GM12878 (cell line): ENCODE results near the gene DERA. TPM values are rescaled to one million over a fixed set of nuclear protein-coding genes. Genes with fewer than 3 reads are reported as not detected.

Experiments used
- ATAC-seq: fragments of 200-7000 bp; cut with Tn5 transposase; 3 replicates; pipeline ENCODE4 v1.9.1; 2020; ENCODE audit warnings: mild to moderate bottlenecking, moderate library complexity
- BruUV-seq: library from RNA; stranded (reverse); fragments of 400-500 nt; replicated peaks from 2 replicates; lab custom pipeline; 2021; lab: Mats Ljungman, UMichigan
- CTCF ChIA-PET: fragments of 300-600 bp; sonication (Branson Sonifier 250); formaldehyde crosslinking; extraction: SDS; loops from one replicate; lab custom pipeline; 2021; ENCODE audit warnings: inconsistent platforms; lab: Yijun Ruan, JAX
- POLR2A ChIA-PET: fragments of 350-600 bp; formaldehyde crosslinking; extraction: SDS; loops from one replicate; lab custom pipeline; 2021; ENCODE audit warnings: inconsistent platforms; lab: Charles Lee
- RAD21 ChIA-PET: fragments of 300-600 bp; sonication (Branson Sonifier 250); formaldehyde crosslinking; loops from one replicate; lab custom pipeline; 2023; ENCODE audit warnings: antibody characterized with exemption; ENCODE audit not compliant: unreplicated experiment; lab: Charles Lee
- SMC1A ChIA-PET: fragments of 300-600 bp; sonication (Branson Sonifier 250); formaldehyde crosslinking; loops from one replicate; lab custom pipeline; 2023; ENCODE audit not compliant: unreplicated experiment, uncharacterized antibody; lab: Charles Lee
- DNase-seq: peaks from one replicate; pipeline ENCODE4 v3.0.0-alpha.2; 2011; ENCODE audit warnings: low read depth, low spot score
- FAIRE-seq: peaks from 3 replicates; lab custom pipeline; 2011; peaks lifted over from hg19 to GRCh38; lab: Jason Lieb, UNC
- H2AFZ ChIP-seq: 2 replicates; pipeline ENCODE4 v1.6.0; 2011; ENCODE audit warnings: low read depth, low read length, control low read depth; ENCODE audit not compliant: control insufficient read depth
- H3K27ac ChIP-seq: 2 replicates; pipeline ENCODE4 v1.5.1; 2011; ENCODE audit warnings: control low read depth; ENCODE audit not compliant: control insufficient read depth, insufficient read depth
- H3K27me3 ChIP-seq, 2 experiments: replicated peaks in 1 of 2; 2 replicates each; pipeline versions ENCODE4 v1.6.0 to v1.6.1; 2011; ENCODE audit warnings: low read length in 1 of 2; ENCODE audit not compliant: control insufficient read depth in 2 of 2, insufficient read depth in 2 of 2
- H3K36me3 ChIP-seq, 2 experiments: 2 replicates each; pipeline ENCODE4 v1.5.1; 2011; ENCODE audit warnings: low read length in 1 of 2; ENCODE audit not compliant: control insufficient read depth in 2 of 2, insufficient read depth in 2 of 2
- H3K4me1 ChIP-seq: 2 replicates; pipeline ENCODE4 v1.6.1; 2011; ENCODE audit warnings: mild to moderate bottlenecking, low read length, moderate library complexity, mixed read lengths; ENCODE audit not compliant: control insufficient read depth, insufficient read depth
- H3K4me2 ChIP-seq: 2 replicates; pipeline ENCODE4 v1.6.0; 2011; ENCODE audit warnings: control low read depth; ENCODE audit not compliant: control insufficient read depth, insufficient read depth
- H3K4me3 ChIP-seq: fragments of 200-600 bp; sonication (generic); 2 replicates; pipeline ENCODE4 v1.5.1; 2016
- H3K79me2 ChIP-seq: 2 replicates; pipeline ENCODE4 v1.6.0; 2011; ENCODE audit warnings: low read length; ENCODE audit not compliant: control insufficient read depth, insufficient read depth
- H3K9ac ChIP-seq: 2 replicates; pipeline ENCODE4 v1.8.0; 2011; ENCODE audit warnings: low read length, control low read depth, mixed read lengths; ENCODE audit not compliant: control insufficient read depth, insufficient read depth
- H3K9me3 ChIP-seq: replicated peaks from 3 replicates; pipeline ENCODE4 v1.5.1; 2011; ENCODE audit warnings: mild to moderate bottlenecking, low read length; ENCODE audit not compliant: control insufficient read depth, insufficient read depth
- H4K20me1 ChIP-seq: 2 replicates; pipeline ENCODE4 v1.6.0; 2011; ENCODE audit not compliant: control insufficient read depth, insufficient read depth
- GATAD2B ChIP-seq: fragments of 450-650 bp; conservative IDR thresholded peaks from 2 replicates; pipeline ENCODE4 v1.6.1; 2017; ENCODE audit warnings: low read depth, mild to moderate bottlenecking, moderate library complexity
- IKZF1 ChIP-seq: fragments of 450-650 bp; conservative IDR thresholded peaks from 2 replicates; pipeline ENCODE4 v1.6.1; 2017; ENCODE audit warnings: antibody characterized with exemption, mild to moderate bottlenecking
- MEF2A ChIP-seq: IDR thresholded peaks from 2 replicates; pipeline ENCODE4 v1.6.1; 2011; ENCODE audit warnings: low read depth, mild to moderate bottlenecking, low read length, moderate library complexity; ENCODE audit not compliant: insufficient read depth
- NBN ChIP-seq: fragments of 450-650 bp; IDR thresholded peaks from 2 replicates; pipeline ENCODE4 v1.6.1; 2016
- POLR2AphosphoS5 ChIP-seq: IDR thresholded peaks from 2 replicates; pipeline ENCODE4 v1.6.1; 2011; ENCODE audit warnings: mild to moderate bottlenecking, low read length, inconsistent platforms
- TARDBP ChIP-seq: IDR thresholded peaks from 2 replicates; pipeline ENCODE4 v1.6.1; 2016; ENCODE audit warnings: borderline replicate concordance
- YY1 ChIP-seq: IDR thresholded peaks from 2 replicates; pipeline ENCODE4 v1.6.1; 2011; ENCODE audit warnings: low read depth, mild to moderate bottlenecking, low read length
- ZNF384 ChIP-seq: IDR thresholded peaks from 2 replicates; pipeline ENCODE4 v1.6.1; 2012; ENCODE audit warnings: low read depth, mild to moderate bottlenecking, low read length, improper control_type of control experiment, borderline replicate concordance
- WGBS: methylation state at CpG from one replicate; pipeline ENCODE4 v1.1.6; 2016; ENCODE audit warnings: low lambda C conversion rate; ENCODE audit not compliant: insufficient replicate concordance, insufficient coverage; ENCODE audit errors: missing lambda C conversion rate; 5-methylcytosine and 5-hydroxymethylcytosine counted together
- in situ Hi-C: fragments of 300-500 bp; cut with MboI; formaldehyde crosslinking; loops from 9 replicates; pipeline ENCODE4 v1.14.3; 2018; ENCODE audit warnings: mixed read lengths
- intact Hi-C: fragments of 100-400 bp; cut with micrococcal nuclease; formaldehyde crosslinking; loops from one replicate; pipeline ENCODE4 v1.14.2; 2022; ENCODE audit not compliant: unreplicated experiment
- polyA plus RNA-seq, 11 experiments: library from polyadenylated mRNA; depleted of rRNA in 4 of 11; unstranded in 6 of 11; stranded (reverse) in 5 of 11; fragments of >200 nt; fragmentation: Nextera tagmentation in 4 of 11; fragmentation: Illumina TruSeq in 1 of 11; extraction: Ambion mirVana in 4 of 11; extraction: Trizol in 1 of 11; gene quantifications; 1 replicate in 1 of 11; 2 replicates in 10 of 11; pipeline versions ENCODE4 v1.2.1 to v1.2.3, GENCODE V29; 2011 to 2016; ENCODE audit warnings: inconsistent platforms in 2 of 11, missing spikeins in 2 of 11, low read depth in 1 of 11
- total RNA-seq, 4 experiments: library from RNA; depleted of rRNA in 3 of 4; stranded (reverse); fragments of >200 nt in 3 of 4; fragmentation: Illumina TruSeq in 1 of 4; extraction: Trizol in 1 of 4; gene quantifications; 2 replicates each; pipeline versions ENCODE4 v1.2.1 to v1.2.3, GENCODE V29; 2013 to 2021
- TF ChIP-seq, protein P1 (sequence below): IDR thresholded peaks from 2 replicates; pipeline ENCODE4 v1.6.1; 2012; ENCODE audit warnings: improper control_type of control experiment, low read depth, low read length; ENCODE audit not compliant: insufficient replicate concordance
- TF ChIP-seq, protein P2 (sequence below): fragments of 450-650 bp; IDR thresholded peaks from 2 replicates; pipeline ENCODE4 v1.6.1; 2017; ENCODE audit warnings: mild to moderate bottlenecking, moderate library complexity
- TF ChIP-seq, protein P3 (sequence below): fragments of 150-350 bp; IDR thresholded peaks from 2 replicates; pipeline ENCODE4 v1.6.1; 2016; ENCODE audit warnings: low read depth, low read length

DERA gene
- total and polyA plus RNA-seq, 10 of the 15 experiments (the other 5 are each of a cell fraction or from before 2014, with no cell fraction given) = 34.9 to 97.1 (median 40.8) TPM

DNA sequence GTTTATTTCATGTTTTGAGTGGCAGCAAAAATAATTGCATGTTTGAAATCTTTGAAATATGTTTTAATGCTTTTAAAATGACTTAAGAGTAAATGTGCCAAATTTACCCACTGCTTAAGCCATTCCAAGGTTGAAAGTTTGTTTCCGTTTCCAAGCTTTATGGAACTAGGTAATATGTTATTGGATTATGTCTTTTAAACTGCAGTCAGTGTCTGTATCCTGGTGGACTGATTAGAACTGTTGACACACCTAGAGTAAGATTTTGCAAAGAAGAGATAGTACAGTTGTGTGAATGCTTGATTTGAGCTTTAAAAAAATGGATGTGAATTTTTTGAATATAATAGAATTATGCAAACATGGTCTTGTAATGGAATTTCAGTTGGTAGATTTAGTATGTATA, 135.1 kb downstream of the DERA start (continued):
- TF ChIP-seq, protein P1, sequence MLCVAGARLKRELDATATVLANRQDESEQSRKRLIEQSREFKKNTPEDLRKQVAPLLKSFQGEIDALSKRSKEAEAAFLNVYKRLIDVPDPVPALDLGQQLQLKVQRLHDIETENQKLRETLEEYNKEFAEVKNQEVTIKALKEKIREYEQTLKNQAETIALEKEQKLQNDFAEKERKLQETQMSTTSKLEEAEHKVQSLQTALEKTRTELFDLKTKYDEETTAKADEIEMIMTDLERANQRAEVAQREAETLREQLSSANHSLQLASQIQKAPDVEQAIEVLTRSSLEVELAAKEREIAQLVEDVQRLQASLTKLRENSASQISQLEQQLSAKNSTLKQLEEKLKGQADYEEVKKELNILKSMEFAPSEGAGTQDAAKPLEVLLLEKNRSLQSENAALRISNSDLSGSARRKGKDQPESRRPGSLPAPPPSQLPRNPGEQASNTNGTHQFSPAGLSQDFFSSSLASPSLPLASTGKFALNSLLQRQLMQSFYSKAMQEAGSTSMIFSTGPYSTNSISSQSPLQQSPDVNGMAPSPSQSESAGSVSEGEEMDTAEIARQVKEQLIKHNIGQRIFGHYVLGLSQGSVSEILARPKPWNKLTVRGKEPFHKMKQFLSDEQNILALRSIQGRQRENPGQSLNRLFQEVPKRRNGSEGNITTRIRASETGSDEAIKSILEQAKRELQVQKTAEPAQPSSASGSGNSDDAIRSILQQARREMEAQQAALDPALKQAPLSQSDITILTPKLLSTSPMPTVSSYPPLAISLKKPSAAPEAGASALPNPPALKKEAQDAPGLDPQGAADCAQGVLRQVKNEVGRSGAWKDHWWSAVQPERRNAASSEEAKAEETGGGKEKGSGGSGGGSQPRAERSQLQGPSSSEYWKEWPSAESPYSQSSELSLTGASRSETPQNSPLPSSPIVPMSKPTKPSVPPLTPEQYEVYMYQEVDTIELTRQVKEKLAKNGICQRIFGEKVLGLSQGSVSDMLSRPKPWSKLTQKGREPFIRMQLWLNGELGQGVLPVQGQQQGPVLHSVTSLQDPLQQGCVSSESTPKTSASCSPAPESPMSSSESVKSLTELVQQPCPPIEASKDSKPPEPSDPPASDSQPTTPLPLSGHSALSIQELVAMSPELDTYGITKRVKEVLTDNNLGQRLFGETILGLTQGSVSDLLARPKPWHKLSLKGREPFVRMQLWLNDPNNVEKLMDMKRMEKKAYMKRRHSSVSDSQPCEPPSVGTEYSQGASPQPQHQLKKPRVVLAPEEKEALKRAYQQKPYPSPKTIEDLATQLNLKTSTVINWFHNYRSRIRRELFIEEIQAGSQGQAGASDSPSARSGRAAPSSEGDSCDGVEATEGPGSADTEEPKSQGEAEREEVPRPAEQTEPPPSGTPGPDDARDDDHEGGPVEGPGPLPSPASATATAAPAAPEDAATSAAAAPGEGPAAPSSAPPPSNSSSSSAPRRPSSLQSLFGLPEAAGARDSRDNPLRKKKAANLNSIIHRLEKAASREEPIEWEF = no peak

DNA sequence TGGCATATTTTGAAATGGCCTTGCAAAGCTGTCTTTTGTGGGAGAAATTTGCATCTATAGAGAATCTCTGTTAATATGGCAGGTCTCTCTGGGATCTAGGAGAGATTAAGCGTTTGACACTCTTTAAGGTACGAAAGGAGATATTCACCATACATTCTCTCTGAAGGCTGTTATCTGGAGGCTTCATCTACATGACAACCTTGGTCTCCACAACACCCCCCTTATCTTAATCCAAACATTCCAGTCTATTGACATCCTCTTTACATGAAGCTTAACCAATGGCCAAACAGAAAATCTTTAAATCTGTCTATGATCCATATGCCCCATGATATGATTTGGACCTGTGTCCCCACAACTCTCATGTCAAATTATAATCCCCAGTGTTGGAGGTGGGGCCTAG, 137.4 kb downstream of the DERA start:
- ATAC-seq = no peak
- Histone ChIP-seq H4K20me1 (no peaks in the 10 kb centered on the region), H3K9me3 (no peaks in the 10 kb centered on the region), H3K4me1 (no peaks in the 10 kb centered on the region), H3K27ac (no peak overlapping the region), H3K36me3 (no peaks in the 10 kb centered on the region), H3K9ac (no peak overlapping the region), H3K27me3 (no peaks in the 10 kb centered on the region), H3K4me3 (no peak overlapping the region), H3K4me2 (no peak overlapping the region), H3K79me2 (no peaks in the 10 kb centered on the region), H2AFZ (no peak overlapping the region)
- RAD21 ChIA-PET = no interaction called here
- in situ Hi-C loops (no loop called here), intact Hi-C loops (no loop called here)
- SMC1A ChIA-PET = no interaction called here
- FAIRE-seq = no peak
- DNase-seq = no peak
- no TSS peak for BruUV-seq
- CTCF ChIA-PET = no interaction called here
- POLR2A ChIA-PET = no interaction called here
- WGBS = 100% methylated on average over 2 of the region's 2 CpGs
- TF ChIP-seq TARDBP = no peak
- TF ChIP-seq POLR2AphosphoS5 = no peak
- TF ChIP-seq, protein P2, sequence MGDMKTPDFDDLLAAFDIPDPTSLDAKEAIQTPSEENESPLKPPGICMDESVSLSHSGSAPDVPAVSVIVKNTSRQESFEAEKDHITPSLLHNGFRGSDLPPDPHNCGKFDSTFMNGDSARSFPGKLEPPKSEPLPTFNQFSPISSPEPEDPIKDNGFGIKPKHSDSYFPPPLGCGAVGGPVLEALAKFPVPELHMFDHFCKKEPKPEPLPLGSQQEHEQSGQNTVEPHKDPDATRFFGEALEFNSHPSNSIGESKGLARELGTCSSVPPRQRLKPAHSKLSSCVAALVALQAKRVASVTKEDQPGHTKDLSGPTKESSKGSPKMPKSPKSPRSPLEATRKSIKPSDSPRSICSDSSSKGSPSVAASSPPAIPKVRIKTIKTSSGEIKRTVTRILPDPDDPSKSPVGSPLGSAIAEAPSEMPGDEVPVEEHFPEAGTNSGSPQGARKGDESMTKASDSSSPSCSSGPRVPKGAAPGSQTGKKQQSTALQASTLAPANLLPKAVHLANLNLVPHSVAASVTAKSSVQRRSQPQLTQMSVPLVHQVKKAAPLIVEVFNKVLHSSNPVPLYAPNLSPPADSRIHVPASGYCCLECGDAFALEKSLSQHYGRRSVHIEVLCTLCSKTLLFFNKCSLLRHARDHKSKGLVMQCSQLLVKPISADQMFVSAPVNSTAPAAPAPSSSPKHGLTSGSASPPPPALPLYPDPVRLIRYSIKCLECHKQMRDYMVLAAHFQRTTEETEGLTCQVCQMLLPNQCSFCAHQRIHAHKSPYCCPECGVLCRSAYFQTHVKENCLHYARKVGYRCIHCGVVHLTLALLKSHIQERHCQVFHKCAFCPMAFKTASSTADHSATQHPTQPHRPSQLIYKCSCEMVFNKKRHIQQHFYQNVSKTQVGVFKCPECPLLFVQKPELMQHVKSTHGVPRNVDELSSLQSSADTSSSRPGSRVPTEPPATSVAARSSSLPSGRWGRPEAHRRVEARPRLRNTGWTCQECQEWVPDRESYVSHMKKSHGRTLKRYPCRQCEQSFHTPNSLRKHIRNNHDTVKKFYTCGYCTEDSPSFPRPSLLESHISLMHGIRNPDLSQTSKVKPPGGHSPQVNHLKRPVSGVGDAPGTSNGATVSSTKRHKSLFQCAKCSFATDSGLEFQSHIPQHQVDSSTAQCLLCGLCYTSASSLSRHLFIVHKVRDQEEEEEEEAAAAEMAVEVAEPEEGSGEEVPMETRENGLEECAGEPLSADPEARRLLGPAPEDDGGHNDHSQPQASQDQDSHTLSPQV = no peak
- TF ChIP-seq ZNF384 = no peak
- TF ChIP-seq YY1 = no peak
- no peak for TF ChIP-seq IKZF1
- no peak for TF ChIP-seq GATAD2B
- TF ChIP-seq, protein P3, sequence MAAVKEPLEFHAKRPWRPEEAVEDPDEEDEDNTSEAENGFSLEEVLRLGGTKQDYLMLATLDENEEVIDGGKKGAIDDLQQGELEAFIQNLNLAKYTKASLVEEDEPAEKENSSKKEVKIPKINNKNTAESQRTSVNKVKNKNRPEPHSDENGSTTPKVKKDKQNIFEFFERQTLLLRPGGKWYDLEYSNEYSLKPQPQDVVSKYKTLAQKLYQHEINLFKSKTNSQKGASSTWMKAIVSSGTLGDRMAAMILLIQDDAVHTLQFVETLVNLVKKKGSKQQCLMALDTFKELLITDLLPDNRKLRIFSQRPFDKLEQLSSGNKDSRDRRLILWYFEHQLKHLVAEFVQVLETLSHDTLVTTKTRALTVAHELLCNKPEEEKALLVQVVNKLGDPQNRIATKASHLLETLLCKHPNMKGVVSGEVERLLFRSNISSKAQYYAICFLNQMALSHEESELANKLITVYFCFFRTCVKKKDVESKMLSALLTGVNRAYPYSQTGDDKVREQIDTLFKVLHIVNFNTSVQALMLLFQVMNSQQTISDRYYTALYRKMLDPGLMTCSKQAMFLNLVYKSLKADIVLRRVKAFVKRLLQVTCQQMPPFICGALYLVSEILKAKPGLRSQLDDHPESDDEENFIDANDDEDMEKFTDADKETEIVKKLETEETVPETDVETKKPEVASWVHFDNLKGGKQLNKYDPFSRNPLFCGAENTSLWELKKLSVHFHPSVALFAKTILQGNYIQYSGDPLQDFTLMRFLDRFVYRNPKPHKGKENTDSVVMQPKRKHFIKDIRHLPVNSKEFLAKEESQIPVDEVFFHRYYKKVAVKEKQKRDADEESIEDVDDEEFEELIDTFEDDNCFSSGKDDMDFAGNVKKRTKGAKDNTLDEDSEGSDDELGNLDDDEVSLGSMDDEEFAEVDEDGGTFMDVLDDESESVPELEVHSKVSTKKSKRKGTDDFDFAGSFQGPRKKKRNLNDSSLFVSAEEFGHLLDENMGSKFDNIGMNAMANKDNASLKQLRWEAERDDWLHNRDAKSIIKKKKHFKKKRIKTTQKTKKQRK = no peak
- TF ChIP-seq MEF2A = no peak
- no peak for TF ChIP-seq NBN
